HG02973 (cell line): ENCODE data around the gene NPB.

Source experiments
- ATAC-seq: cut with Tn5 transposase; IDR thresholded peaks from one replicate; pipeline ENCODE4 v1.9.1; 2021; ENCODE audit warnings: moderate library complexity; ENCODE audit not compliant: unreplicated experiment

The NPB gene

DNA sequence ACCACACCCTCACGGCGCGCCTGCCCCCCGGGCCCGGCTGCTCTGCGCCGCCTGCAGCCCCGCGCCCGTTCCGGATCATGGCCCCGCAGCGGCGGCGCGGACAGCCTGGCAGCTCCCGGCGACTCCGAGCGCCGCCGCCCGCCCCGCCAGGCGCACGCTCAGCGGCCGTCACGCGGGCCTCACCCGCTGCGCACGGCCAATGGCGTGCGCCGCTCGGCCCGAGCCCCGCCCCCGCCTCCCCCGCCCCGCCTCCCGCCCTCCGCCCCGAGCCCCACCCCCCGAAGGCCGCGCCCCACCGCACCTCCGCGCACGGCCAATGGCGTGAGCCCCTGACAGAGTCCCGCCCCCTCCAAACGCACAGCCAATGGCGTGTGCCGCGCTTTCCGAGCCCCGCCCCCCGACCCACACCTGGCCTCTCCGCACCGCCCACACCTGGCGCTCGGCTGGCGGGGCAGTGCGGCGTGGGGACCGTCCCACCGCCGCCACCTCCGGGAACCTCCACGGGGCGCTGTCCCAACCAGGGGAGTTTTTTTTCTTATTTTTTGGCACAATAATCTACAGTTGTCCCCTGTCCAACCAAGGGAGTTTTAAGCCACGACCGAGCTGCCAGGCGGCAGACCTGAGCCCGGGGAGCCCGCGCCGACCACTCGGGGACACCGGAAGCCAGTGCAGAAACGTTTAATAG, 9.4 kb downstream of the NPB start, which contains the start of gene PCYT2:
PCYT2 (minus strand) TSS at position 123 of the 685 bp plus-strand sequence; CDS start at position 79, 44 bp downstream.
- peak; percentile 59 for ATAC-seq

DNA sequence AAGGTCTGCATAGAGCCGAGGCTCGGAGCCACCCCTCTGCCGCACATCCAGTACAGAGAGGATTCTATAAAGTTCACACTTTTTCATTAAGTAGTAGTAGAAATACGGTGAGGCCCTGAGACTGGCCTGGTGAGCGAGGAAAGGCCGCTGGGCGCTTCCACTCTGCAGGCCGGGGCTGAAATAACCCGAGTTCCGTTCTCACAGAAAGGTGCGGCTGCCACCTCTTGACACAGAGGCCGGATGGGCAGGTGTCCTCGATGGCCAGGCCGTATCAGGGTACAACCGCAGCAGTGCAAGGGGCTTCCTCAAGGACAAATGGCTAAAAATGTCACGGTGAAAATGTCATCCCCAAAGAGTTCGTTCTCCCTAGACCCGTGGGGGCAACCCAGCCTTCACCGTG, 9.9 kb downstream of the NPB start:
- ATAC-seq = no peak

GRCh38 chr17:81912441-81913309, 10.6 kb downstream of the NPB start:
- ATAC-seq = no peak

- ATAC-seq = no peak
Measured at GRCh38 chr17:81913394-81914102, 11.5 kb downstream of the NPB start.

- no peak for ATAC-seq
Measured at GRCh38 chr17:81914103-81914850, 12.2 kb downstream of the NPB start.

- ATAC-seq = no peak
Measured at GRCh38 chr17:81915331-81915730, 13.3 kb downstream of the NPB start.

DNA sequence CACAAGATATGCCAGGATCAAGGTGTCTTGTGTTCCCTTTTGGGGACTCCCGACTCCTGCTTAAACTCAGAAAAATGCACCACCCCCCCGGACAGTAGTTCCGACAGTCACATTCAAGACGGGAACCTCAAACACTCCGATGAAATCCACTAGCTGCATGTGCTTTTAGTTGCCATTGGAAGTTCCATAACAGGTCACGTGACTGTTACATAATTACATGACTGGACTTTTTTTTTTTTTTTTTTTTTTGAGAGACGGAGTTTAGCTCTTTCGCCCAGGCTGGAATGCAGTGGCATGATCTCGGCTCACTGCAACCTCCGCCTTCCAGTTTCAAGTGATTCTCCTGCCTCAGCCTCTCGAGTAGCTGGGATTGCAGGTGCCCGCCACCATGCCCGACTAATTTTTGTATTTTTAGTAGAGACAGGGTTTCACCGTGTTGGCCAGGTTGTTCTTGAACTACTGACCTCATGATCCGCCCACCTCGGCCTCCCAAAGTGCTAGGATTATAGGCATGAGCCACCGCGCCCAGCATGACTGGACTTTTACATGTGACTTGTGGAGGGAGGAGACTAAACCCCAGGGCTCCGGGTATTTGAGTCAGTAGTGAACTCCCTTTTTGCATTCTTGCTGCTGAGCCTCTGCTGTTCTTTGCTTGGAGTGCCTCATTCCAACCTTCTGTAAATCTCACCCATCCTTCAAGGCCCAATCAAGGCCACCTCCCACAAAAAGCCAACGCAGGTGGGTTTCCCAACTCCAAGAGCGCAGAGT, 14.4 kb downstream of the NPB start:
- no peak for ATAC-seq

DNA sequence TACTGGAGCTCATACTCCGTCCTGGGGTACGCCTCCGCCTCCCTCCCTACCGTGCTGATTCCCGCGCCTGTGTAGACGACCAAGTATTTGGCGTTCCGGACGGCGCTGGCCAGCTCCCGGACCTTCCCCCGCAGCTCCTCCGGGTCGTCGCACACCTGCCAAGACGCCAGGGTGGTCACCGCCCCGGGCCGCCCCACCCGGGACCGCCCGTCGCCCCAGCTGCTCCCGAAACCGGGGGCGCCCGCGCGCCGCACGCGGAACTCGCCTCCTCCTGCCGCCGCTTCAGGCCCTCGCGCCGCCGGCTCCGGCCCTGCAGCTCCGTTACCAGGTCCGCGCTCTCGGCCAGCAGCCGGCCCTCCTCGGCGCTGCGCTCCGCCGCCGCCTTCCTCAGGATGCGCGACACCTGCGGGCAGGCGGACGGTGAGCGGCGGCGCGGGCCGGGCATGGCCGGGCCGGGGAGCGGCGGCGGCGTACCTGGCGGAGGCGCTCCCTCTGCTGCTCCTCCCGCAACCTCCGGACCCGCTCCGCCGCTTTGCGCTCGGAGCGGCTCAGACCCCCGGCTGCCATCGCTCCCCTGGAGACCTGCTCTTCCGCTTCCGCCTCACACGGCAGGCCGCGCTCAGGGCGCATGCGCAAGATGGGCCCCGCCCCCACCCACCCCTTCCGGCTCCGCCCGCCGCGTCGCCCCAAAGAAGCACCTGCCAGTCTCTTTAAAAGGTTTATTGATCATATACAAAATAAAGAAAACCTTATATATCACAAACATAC, 15.7 kb downstream of the NPB start, which contains the start of gene SIRT7:
SIRT7 (minus strand) TSS at position 612 of the 768 bp plus-strand sequence; CDS start at position 567, 45 bp downstream.
- ATAC-seq = peak; percentile 47

DNA sequence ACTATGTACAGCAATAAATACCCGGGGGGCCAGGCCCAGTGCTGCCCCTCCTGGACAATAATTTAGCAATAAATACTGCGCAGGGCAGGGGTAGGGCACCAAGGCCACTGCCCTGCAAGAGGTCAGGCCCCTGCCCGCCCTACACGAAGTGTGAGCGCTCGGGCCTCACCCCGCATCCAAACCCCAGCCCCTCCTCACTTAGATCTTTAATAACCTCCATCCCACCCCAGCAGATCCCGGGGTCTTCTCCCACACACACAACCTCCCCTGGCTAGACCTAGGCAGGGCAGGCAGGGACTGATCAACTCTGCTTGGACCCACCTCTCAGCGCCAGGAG, 16.3 kb downstream of the NPB start:
- peak; percentile 2 for ATAC-seq

GRCh38 chr17:81918832-81919545, 17.0 kb downstream of the NPB start:
- ATAC-seq = no peak

- ATAC-seq = no peak
Measured at GRCh38 chr17:81920612-81921536, 18.8 kb downstream of the NPB start.

GRCh38 chr17:81921537-81921862, 19.5 kb downstream of the NPB start:
- no peak for ATAC-seq

DNA sequence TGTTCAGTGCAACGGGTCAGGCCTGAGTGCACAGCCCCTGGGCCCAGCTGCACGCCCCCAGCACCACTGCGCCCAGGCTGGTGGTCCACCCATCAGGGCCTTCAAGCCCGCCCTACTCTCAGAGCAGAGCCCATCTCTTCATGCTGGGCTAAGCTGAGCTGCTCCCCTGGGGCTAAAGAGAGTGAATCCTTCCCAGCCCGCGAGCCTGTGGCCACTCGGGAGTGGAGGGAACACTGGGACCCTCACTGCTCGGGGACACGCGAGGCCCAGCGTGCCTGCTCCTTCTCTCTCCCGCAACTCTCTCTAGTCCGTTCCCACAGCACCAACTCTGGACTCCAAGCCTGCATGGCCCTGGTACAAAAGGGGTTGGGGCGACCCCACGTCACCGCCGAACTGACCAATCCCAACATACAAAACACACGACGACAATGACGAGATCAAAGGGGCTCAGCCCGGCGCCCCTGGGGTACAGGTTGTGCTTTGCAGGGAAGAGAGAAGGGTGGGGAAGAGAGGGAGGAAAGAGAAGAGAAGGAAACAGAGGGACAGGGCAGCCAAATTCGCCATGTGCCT, 20.0 kb downstream of the NPB start:
- ATAC-seq = no peak

DNA sequence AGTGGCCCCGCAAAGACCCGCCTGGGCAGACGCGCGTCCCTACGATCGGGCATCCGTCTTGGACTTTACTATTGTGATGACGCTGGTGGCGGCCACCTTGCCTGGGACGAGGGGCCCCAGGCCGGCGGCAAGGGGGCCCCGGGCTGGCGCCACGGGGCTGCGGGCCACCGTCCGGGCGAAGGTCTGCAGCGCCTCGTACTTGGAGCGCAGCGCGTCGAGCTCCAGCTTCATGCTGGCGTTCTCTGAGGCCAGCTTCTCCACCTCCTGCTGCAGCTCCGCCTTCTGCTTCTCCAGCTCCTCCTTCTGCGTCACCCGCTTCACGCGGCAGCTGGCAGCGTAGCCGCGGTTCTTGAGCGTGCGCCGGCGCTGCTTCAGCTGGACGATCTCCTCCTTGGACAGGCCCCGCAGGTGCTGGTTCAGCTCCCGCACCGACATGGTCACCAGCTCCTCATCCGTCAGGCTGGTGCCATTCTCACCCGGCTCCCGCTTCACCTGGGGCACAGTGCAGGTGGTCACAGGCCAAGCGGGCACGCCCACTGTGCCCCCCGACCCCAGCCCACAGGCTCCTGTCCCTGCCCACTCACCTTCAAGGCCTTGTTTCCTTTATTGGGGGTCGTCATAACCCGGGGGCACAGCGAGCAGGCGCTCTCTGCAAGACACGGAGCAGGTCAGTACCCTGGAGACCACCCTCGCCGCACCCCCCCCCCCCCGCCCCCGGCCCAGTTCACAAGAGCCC, 20.7 kb downstream of the NPB start:
- no peak for ATAC-seq

GRCh38 chr17:81923302-81924260, 21.5 kb downstream of the NPB start:
- ATAC-seq = no peak
